Measurements from ENCODE around the gene HMGCLL1.

- TF ChIP-seq CTCF (conservative IDR thresholded peaks at IDR 0.05; ENCODE audit: low read length) (no peak), EZH2phosphoT487 (IDR thresholded peaks at IDR 0.05; ENCODE audit: borderline replicate concordance) (no peak)
Measured at GRCh38 chr6:55562318-55562717, 16.7 kb downstream of the HMGCLL1 start.

Measured in Loucy (cell line).